Karpas-422 (cell line): ENCODE data around the gene ROBO1. TPM values are rescaled to one million over a fixed set of nuclear protein-coding genes. Genes with fewer than 3 reads are reported as not detected.

Source experiments
- DNase-seq: peaks from one replicate; pipeline ENCODE4 v3.0.0-alpha.2; 2015
- H2AFZ ChIP-seq: fragments of 200-600 bp; sonication (generic); 2 replicates; pipeline ENCODE4 v1.6.1; 2014; ENCODE audit warnings: antibody characterized with exemption, low read length, mixed read lengths
- H3K27ac ChIP-seq: fragments of 200-600 bp; sonication (generic); 2 replicates; pipeline ENCODE4 v1.5.1; 2014; ENCODE audit warnings: mild to moderate bottlenecking, low read length, moderate library complexity
- H3K27me3 ChIP-seq: fragments of 200-600 bp; sonication (generic); 2 replicates; pipeline ENCODE4 v1.6.1; 2014; ENCODE audit warnings: low read length, mixed read lengths
- H3K36me3 ChIP-seq: fragments of 200-600 bp; sonication (generic); 2 replicates; pipeline ENCODE4 v1.6.1; 2014; ENCODE audit warnings: low read length, mixed read lengths; ENCODE audit not compliant: insufficient read depth
- H3K4me1 ChIP-seq: fragments of 200-600 bp; sonication (generic); 2 replicates; pipeline ENCODE4 v1.6.1; 2014; ENCODE audit warnings: mild to moderate bottlenecking, low read length, mixed read lengths
- H3K4me2 ChIP-seq: fragments of 200-600 bp; sonication (generic); 2 replicates; pipeline ENCODE4 v1.6.1; 2014; ENCODE audit warnings: low read length, low read depth, mild to moderate bottlenecking; ENCODE audit not compliant: poor library complexity, severe bottlenecking
- H3K4me3 ChIP-seq: fragments of 200-600 bp; sonication (generic); 2 replicates; pipeline ENCODE4 v1.5.1; 2014; ENCODE audit warnings: mild to moderate bottlenecking, antibody characterized with exemption, low read length, mixed read lengths
- H3K79me2 ChIP-seq: fragments of 200-600 bp; sonication (generic); 2 replicates; pipeline ENCODE4 v1.6.1; 2014; ENCODE audit warnings: mild to moderate bottlenecking, low read length, mixed read lengths
- H3K9ac ChIP-seq: fragments of 200-600 bp; sonication (generic); 2 replicates; pipeline ENCODE4 v1.6.0; 2014; ENCODE audit warnings: low read length
- H3K9me2 ChIP-seq: fragments of 200-600 bp; sonication (generic), shearing (Covaris generic); replicated peaks from 2 replicates; pipeline ENCODE4 v1.6.0; 2014; ENCODE audit warnings: mild to moderate bottlenecking, low read length, moderate library complexity; ENCODE audit not compliant: insufficient read depth
- H3K9me3 ChIP-seq: fragments of 300-700, 200-600 bp; sonication (generic); 2 replicates; pipeline ENCODE4 v1.6.1; 2014; ENCODE audit warnings: low read length, mixed read lengths
- H4K20me1 ChIP-seq: fragments of 200-600 bp; sonication (generic); 2 replicates; pipeline ENCODE4 v1.6.1; 2014; ENCODE audit warnings: mild to moderate bottlenecking, antibody characterized with exemption, low read length, low read depth; ENCODE audit not compliant: insufficient read depth
- total RNA-seq: library from RNA; depleted of rRNA; stranded (reverse); fragments of >200 nt; shearing (Covaris generic); gene quantifications from 2 replicates; pipeline ENCODE4 v1.2.3, GENCODE V29; 2014; ENCODE audit warnings: low replicate concordance

The ROBO1 gene
- total RNA-seq, 1 experiment from 2014 or later = not detected

GRCh38 chr3:78827618-78828017 is 940.2 kb downstream of the ROBO1 start:
- H3K9me2 ChIP-seq = no peaks in the 10 kb centered on the region
- no peaks in the 10 kb centered on the region for H4K20me1 ChIP-seq
- H3K36me3 ChIP-seq = no peaks in the 10 kb centered on the region
- H3K4me2 ChIP-seq = no peak overlapping the region
- no peak overlapping the region for H2AFZ ChIP-seq
- no peak overlapping the region for H3K4me3 ChIP-seq
- no peak overlapping the region for H3K9ac ChIP-seq
- H3K79me2 ChIP-seq = no peaks in the 10 kb centered on the region
- no peak overlapping the region for H3K27ac ChIP-seq
- peaks cover 6% of the 10 kb centered on the region; the same call in 1 of the 2 replicates for H3K9me3 ChIP-seq
- no peak for DNase-seq
- no peaks in the 10 kb centered on the region for H3K4me1 ChIP-seq
- H3K27me3 ChIP-seq = 0 out of 2 replicates have a peak, but pooled peaks cover 10% of the 10 kb centered on the region

- no peak overlapping the region for H3K9ac ChIP-seq
- H3K27me3 ChIP-seq = 0 out of 2 replicates have a peak, but pooled peaks cover 10% of the 10 kb centered on the region
- H3K27ac ChIP-seq = no peak overlapping the region
- H2AFZ ChIP-seq = no peak overlapping the region
- peaks cover 6% of the 10 kb centered on the region; the same call in 1 of the 2 replicates for H3K9me3 ChIP-seq
- no peaks in the 10 kb centered on the region for H3K4me1 ChIP-seq
- no peaks in the 10 kb centered on the region for H3K36me3 ChIP-seq
- no peak overlapping the region for H3K4me3 ChIP-seq
- no peaks in the 10 kb centered on the region for H4K20me1 ChIP-seq
- DNase-seq = no peak
- no peaks in the 10 kb centered on the region for H3K79me2 ChIP-seq
- H3K9me2 ChIP-seq = no peaks in the 10 kb centered on the region
- H3K4me2 ChIP-seq = no peak overlapping the region
Observed at GRCh38 chr3:78825858-78826215, 942.0 kb downstream of the ROBO1 start.

- Histone ChIP-seq H3K9me3 (peaks cover 4% of the 10 kb centered on the region; the same call in 1 of the 2 replicates), H3K79me2 (no peaks in the 10 kb centered on the region), H4K20me1 (no peaks in the 10 kb centered on the region), H3K9ac (no peak overlapping the region), H3K4me2 (no peak overlapping the region), H3K27ac (no peak overlapping the region), H3K4me3 (no peak overlapping the region), H3K9me2 (no peaks in the 10 kb centered on the region), H3K36me3 (no peaks in the 10 kb centered on the region), H3K4me1 (no peaks in the 10 kb centered on the region), H3K27me3 (0 out of 2 replicates have a peak, but pooled peaks cover 10% of the 10 kb centered on the region), H2AFZ (no peak overlapping the region)
- no peak for DNase-seq
Observed at GRCh38 chr3:78825118-78825857, 942.5 kb downstream of the ROBO1 start.

GRCh38 chr3:78823859-78824258 is 943.9 kb downstream of the ROBO1 start:
- Histone ChIP-seq H3K79me2 (no peaks in the 10 kb centered on the region), H3K9me3 (no peaks in the 10 kb centered on the region), H3K4me2 (no peak overlapping the region), H3K36me3 (no peaks in the 10 kb centered on the region), H3K4me1 (no peaks in the 10 kb centered on the region), H3K27ac (no peak overlapping the region), H3K9me2 (no peaks in the 10 kb centered on the region), H3K4me3 (no peak overlapping the region), H3K27me3 (0 out of 2 replicates have a peak, but pooled peaks cover 3% of the 10 kb centered on the region), H4K20me1 (no peaks in the 10 kb centered on the region), H2AFZ (no peak overlapping the region), H3K9ac (no peak overlapping the region)
- no peak for DNase-seq

- no peak for DNase-seq
- H3K36me3 ChIP-seq = no peaks in the 10 kb centered on the region
- H3K9ac ChIP-seq = no peak overlapping the region
- H3K27me3 ChIP-seq = 0 out of 2 replicates have a peak, but pooled peaks cover 3% of the 10 kb centered on the region
- H3K4me2 ChIP-seq = no peak overlapping the region
- no peaks in the 10 kb centered on the region for H3K9me2 ChIP-seq
- no peak overlapping the region for H3K27ac ChIP-seq
- H3K79me2 ChIP-seq = no peaks in the 10 kb centered on the region
- H3K4me1 ChIP-seq = no peaks in the 10 kb centered on the region
- no peak overlapping the region for H2AFZ ChIP-seq
- H3K9me3 ChIP-seq = no peaks in the 10 kb centered on the region
- H3K4me3 ChIP-seq = no peak overlapping the region
- no peaks in the 10 kb centered on the region for H4K20me1 ChIP-seq
Observed at GRCh38 chr3:78823434-78823833, 944.4 kb downstream of the ROBO1 start.

- Histone ChIP-seq H3K27me3 (no peaks in the 10 kb centered on the region), H3K9ac (no peak overlapping the region), H3K4me3 (no peak overlapping the region), H3K9me3 (no peaks in the 10 kb centered on the region), H2AFZ (no peak overlapping the region), H3K9me2 (no peaks in the 10 kb centered on the region), H3K27ac (no peak overlapping the region), H3K4me2 (no peak overlapping the region), H4K20me1 (no peaks in the 10 kb centered on the region), H3K36me3 (no peaks in the 10 kb centered on the region), H3K79me2 (no peaks in the 10 kb centered on the region), H3K4me1 (no peaks in the 10 kb centered on the region)
- DNase-seq = no peak
Observed at GRCh38 chr3:78822726-78823125, 945.1 kb downstream of the ROBO1 start.

GRCh38 chr3:78820542-78820941 is 947.3 kb downstream of the ROBO1 start:
- Histone ChIP-seq H2AFZ (no peak overlapping the region), H3K4me2 (no peak overlapping the region), H3K4me3 (no peak overlapping the region), H3K9ac (no peak overlapping the region), H3K9me2 (no peaks in the 10 kb centered on the region), H3K27ac (no peak overlapping the region), H3K36me3 (no peaks in the 10 kb centered on the region), H4K20me1 (no peaks in the 10 kb centered on the region), H3K4me1 (no peaks in the 10 kb centered on the region), H3K9me3 (no peaks in the 10 kb centered on the region), H3K79me2 (no peaks in the 10 kb centered on the region), H3K27me3 (no peaks in the 10 kb centered on the region)
- no peak for DNase-seq

- Histone ChIP-seq H3K27ac (no peak overlapping the region), H4K20me1 (no peaks in the 10 kb centered on the region), H3K9ac (no peak overlapping the region), H3K27me3 (no peaks in the 10 kb centered on the region), H3K36me3 (no peaks in the 10 kb centered on the region), H3K9me2 (no peaks in the 10 kb centered on the region), H3K4me2 (no peak overlapping the region), H3K9me3 (no peaks in the 10 kb centered on the region), H3K4me3 (no peak overlapping the region), H2AFZ (no peak overlapping the region), H3K4me1 (no peaks in the 10 kb centered on the region), H3K79me2 (no peaks in the 10 kb centered on the region)
- no peak for DNase-seq
Observed at GRCh38 chr3:78818161-78818985, 949.4 kb downstream of the ROBO1 start.
